HEK293 (cell line): ENCODE measurements around the gene KIF26B.

ENCODE experiments used
- OSR2 ChIP-seq: fragments of 450-650 bp; formaldehyde crosslinking; IDR thresholded peaks from 2 replicates; pipeline ENCODE4 v1.5.1; 2016; ENCODE audit warnings: missing biosample characterization, missing genetic modification characterization
- SETDB1 ChIP-seq: IDR thresholded peaks from one replicate; pipeline ENCODE4 v1.6.1; 2017; ENCODE audit warnings: mild to moderate bottlenecking, low read length, moderate library complexity, mixed read lengths; ENCODE audit not compliant: insufficient read length
- YY1 ChIP-seq: fragments of 450-650 bp; formaldehyde crosslinking; IDR thresholded peaks from 2 replicates; pipeline ENCODE4 v1.5.1; 2018; ENCODE audit warnings: missing biosample characterization, missing genetic modification characterization
- ZBTB8A ChIP-seq: fragments of 450-650 bp; formaldehyde crosslinking; IDR thresholded peaks from 2 replicates; pipeline ENCODE4 v1.5.1; 2016; ENCODE audit warnings: missing biosample characterization, missing genetic modification characterization
- ZNF138 ChIP-seq: fragments of 450-650 bp; formaldehyde crosslinking; IDR thresholded peaks from 2 replicates; pipeline ENCODE4 v1.5.1; 2016; ENCODE audit warnings: missing biosample characterization, missing genetic modification characterization, borderline replicate concordance
- ZNF24 ChIP-seq: fragments of 450-650 bp; formaldehyde crosslinking; IDR thresholded peaks from 2 replicates; pipeline ENCODE4 v1.5.1; 2016; ENCODE audit warnings: missing biosample characterization, missing genetic modification characterization
- ZNF48 ChIP-seq: fragments of 450-650 bp; formaldehyde crosslinking; IDR thresholded peaks from 2 replicates; pipeline ENCODE4 v1.5.1; 2016; ENCODE audit warnings: missing biosample characterization, missing genetic modification characterization
- ZNF701 ChIP-seq: fragments of 450-650 bp; formaldehyde crosslinking; IDR thresholded peaks from 2 replicates; pipeline ENCODE4 v1.5.1; 2016; ENCODE audit warnings: missing biosample characterization, missing genetic modification characterization
- ZXDB ChIP-seq: fragments of 450-650 bp; formaldehyde crosslinking; IDR thresholded peaks from 2 replicates; pipeline ENCODE4 v1.5.1; 2016; ENCODE audit warnings: missing biosample characterization, missing genetic modification characterization
- TF ChIP-seq, protein P1 (sequence below): fragments of 450-650 bp; formaldehyde crosslinking; IDR thresholded peaks from 2 replicates; pipeline ENCODE4 v1.5.1; 2016; ENCODE audit warnings: missing biosample characterization, missing genetic modification characterization
- TF ChIP-seq, protein P2 (sequence below): fragments of 450-650 bp; formaldehyde crosslinking; IDR thresholded peaks from 2 replicates; pipeline ENCODE4 v1.5.1; 2016; ENCODE audit warnings: missing biosample characterization, missing genetic modification characterization
- TF ChIP-seq, protein P3 (sequence below): fragments of 450-650 bp; formaldehyde crosslinking; IDR thresholded peaks from 2 replicates; pipeline ENCODE4 v1.5.1; 2016; ENCODE audit warnings: missing biosample characterization, missing genetic modification characterization
- TF ChIP-seq, protein P4 (sequence below): fragments of 450-650 bp; formaldehyde crosslinking; IDR thresholded peaks from 2 replicates; pipeline ENCODE4 v1.5.1; 2016; ENCODE audit warnings: missing biosample characterization, missing genetic modification characterization

DNA sequence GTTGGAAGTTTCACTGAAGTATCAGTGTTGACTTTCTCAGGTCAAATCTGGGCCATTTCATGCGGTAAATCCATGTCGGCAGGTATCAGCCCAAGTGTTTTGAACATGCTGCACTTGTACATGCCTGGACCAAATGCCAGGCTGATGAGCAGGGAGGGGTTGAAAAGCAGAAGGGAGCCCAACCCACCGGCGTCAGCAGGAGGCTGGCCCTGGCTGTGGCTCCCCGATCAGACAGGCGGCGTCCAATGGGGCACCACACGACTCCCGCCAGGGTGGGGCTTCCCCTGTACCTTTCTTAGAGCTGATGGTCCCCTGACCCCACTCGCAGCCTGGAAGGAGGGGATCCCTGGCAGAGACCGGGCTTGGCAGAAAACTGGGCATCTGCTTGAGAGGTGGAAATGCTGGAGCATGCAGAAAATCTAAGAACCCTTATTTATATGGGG is 540.0 kb downstream of the KIF26B start:
- TF ChIP-seq, protein P1, sequence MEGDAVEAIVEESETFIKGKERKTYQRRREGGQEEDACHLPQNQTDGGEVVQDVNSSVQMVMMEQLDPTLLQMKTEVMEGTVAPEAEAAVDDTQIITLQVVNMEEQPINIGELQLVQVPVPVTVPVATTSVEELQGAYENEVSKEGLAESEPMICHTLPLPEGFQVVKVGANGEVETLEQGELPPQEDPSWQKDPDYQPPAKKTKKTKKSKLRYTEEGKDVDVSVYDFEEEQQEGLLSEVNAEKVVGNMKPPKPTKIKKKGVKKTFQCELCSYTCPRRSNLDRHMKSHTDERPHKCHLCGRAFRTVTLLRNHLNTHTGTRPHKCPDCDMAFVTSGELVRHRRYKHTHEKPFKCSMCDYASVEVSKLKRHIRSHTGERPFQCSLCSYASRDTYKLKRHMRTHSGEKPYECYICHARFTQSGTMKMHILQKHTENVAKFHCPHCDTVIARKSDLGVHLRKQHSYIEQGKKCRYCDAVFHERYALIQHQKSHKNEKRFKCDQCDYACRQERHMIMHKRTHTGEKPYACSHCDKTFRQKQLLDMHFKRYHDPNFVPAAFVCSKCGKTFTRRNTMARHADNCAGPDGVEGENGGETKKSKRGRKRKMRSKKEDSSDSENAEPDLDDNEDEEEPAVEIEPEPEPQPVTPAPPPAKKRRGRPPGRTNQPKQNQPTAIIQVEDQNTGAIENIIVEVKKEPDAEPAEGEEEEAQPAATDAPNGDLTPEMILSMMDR (tag by site-specific recombination) = no peak
- TF ChIP-seq YY1 (tag by site-specific recombination) (no peak), OSR2 (tag by site-specific recombination) (no peak), SETDB1 (no peak), ZNF138 (tag by site-specific recombination) (no peak), ZNF48 (tag by site-specific recombination) (no peak), ZBTB8A (tag by site-specific recombination) (no peak), ZNF701 (no peak), ZNF24 (tag by site-specific recombination) (no peak), ZXDB (no peak)
- TF ChIP-seq, protein P2, sequence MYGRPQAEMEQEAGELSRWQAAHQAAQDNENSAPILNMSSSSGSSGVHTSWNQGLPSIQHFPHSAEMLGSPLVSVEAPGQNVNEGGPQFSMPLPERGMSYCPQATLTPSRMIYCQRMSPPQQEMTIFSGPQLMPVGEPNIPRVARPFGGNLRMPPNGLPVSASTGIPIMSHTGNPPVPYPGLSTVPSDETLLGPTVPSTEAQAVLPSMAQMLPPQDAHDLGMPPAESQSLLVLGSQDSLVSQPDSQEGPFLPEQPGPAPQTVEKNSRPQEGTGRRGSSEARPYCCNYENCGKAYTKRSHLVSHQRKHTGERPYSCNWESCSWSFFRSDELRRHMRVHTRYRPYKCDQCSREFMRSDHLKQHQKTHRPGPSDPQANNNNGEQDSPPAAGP (tag by site-specific recombination) = no peak
- TF ChIP-seq, protein P3, sequence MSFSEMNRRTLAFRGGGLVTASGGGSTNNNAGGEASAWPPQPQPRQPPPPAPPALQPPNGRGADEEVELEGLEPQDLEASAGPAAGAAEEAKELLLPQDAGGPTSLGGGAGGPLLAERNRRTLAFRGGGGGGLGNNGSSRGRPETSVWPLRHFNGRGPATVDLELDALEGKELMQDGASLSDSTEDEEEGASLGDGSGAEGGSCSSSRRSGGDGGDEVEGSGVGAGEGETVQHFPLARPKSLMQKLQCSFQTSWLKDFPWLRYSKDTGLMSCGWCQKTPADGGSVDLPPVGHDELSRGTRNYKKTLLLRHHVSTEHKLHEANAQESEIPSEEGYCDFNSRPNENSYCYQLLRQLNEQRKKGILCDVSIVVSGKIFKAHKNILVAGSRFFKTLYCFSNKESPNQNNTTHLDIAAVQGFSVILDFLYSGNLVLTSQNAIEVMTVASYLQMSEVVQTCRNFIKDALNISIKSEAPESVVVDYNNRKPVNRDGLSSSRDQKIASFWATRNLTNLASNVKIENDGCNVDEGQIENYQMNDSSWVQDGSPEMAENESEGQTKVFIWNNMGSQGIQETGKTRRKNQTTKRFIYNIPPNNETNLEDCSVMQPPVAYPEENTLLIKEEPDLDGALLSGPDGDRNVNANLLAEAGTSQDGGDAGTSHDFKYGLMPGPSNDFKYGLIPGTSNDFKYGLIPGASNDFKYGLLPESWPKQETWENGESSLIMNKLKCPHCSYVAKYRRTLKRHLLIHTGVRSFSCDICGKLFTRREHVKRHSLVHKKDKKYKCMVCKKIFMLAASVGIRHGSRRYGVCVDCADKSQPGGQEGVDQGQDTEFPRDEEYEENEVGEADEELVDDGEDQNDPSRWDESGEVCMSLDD (tag by site-specific recombination) = no peak
- TF ChIP-seq, protein P4, sequence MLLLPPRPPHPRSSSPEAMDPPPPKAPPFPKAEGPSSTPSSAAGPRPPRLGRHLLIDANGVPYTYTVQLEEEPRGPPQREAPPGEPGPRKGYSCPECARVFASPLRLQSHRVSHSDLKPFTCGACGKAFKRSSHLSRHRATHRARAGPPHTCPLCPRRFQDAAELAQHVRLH = no peak
